OCI-LY7 (cell line): ENCODE measurements around the gene TOP1. TPM values are rescaled to one million over a fixed set of nuclear protein-coding genes. Genes with fewer than 3 reads are reported as not detected.
"Not testable (repeated sequence)": the region's sequence is repeated elsewhere in the genome, so short reads cannot be mapped to it uniquely, and the experiment has no call there.

Experiments used
- BruUV-seq: library from RNA; stranded (reverse); fragments of 400-500 nt; replicated peaks from 2 replicates; lab custom pipeline; 2021; lab: Mats Ljungman, UMichigan
- CTCF ChIA-PET: fragments of 300-600 bp; sonication (Branson Sonifier 250); formaldehyde crosslinking; loops from one replicate; lab custom pipeline; 2022; ENCODE audit warnings: antibody characterized with exemption; ENCODE audit not compliant: unreplicated experiment; lab: Charles Lee
- POLR2A ChIA-PET: fragments of 300-600 bp; sonication (Branson Sonifier 250); formaldehyde crosslinking; loops from one replicate; lab custom pipeline; 2022; ENCODE audit warnings: antibody characterized with exemption; lab: Charles Lee
- DNase-seq: peaks from one replicate; pipeline ENCODE4 v3.0.0-alpha.2; 2015; ENCODE audit warnings: low spot score
- H2AFZ ChIP-seq: fragments of 200-600 bp; sonication (generic), shearing (Covaris generic); 2 replicates; pipeline ENCODE4 v1.6.1; 2014; ENCODE audit warnings: mild to moderate bottlenecking, antibody characterized with exemption, low read length, moderate library complexity
- H3K27ac ChIP-seq: fragments of 200-600 bp; sonication (generic); 2 replicates; pipeline ENCODE4 v1.5.1; 2014; ENCODE audit warnings: mixed run types, low read depth, mild to moderate bottlenecking, moderate library complexity, low read length, inconsistent platforms; ENCODE audit not compliant: poor library complexity, severe bottlenecking
- H3K36me3 ChIP-seq: fragments of 200-600 bp; sonication (generic); 2 replicates; pipeline ENCODE4 v1.6.1; 2014; ENCODE audit warnings: mild to moderate bottlenecking, antibody characterized with exemption, low read length, moderate library complexity, mixed read lengths; ENCODE audit not compliant: insufficient read depth
- H3K4me1 ChIP-seq: fragments of 200-600 bp; sonication (generic); 2 replicates; pipeline ENCODE4 v1.5.1; 2014; ENCODE audit warnings: mild to moderate bottlenecking, low read length; ENCODE audit not compliant: insufficient read depth, poor library complexity, severe bottlenecking
- H3K4me2 ChIP-seq: fragments of 200-600 bp; sonication (generic); 2 replicates; pipeline ENCODE4 v1.6.1; 2014; ENCODE audit warnings: mild to moderate bottlenecking, low read length
- H3K4me3 ChIP-seq: fragments of 200-600 bp; sonication (generic); 2 replicates; pipeline ENCODE4 v1.5.1; 2014; ENCODE audit warnings: mild to moderate bottlenecking, low read depth, low read length; ENCODE audit not compliant: poor library complexity, severe bottlenecking
- H3K79me2 ChIP-seq: fragments of 200-600 bp; sonication (generic); 2 replicates; pipeline ENCODE4 v1.6.1; 2016; ENCODE audit warnings: low read depth, mild to moderate bottlenecking, low read length, moderate library complexity, mixed read lengths; ENCODE audit not compliant: insufficient read depth
- H3K9me2 ChIP-seq: fragments of 200-600 bp; sonication (generic); 2 replicates; pipeline ENCODE4 v1.6.1; 2016; ENCODE audit warnings: mild to moderate bottlenecking, low read length, mixed read lengths; ENCODE audit not compliant: insufficient read depth
- H3K9me3 ChIP-seq: fragments of 200-600 bp; sonication (generic); 2 replicates; pipeline ENCODE4 v1.6.1; 2014; ENCODE audit warnings: mild to moderate bottlenecking, mixed run types, low read length, mixed read lengths
- H4K20me1 ChIP-seq: fragments of 200-600 bp; sonication (generic); 2 replicates; pipeline ENCODE4 v1.6.1; 2014; ENCODE audit warnings: mild to moderate bottlenecking, antibody characterized with exemption, low read length, moderate library complexity, mixed read lengths; ENCODE audit not compliant: insufficient read depth
- EZH2phosphoT487 ChIP-seq: fragments of 200-600 bp; sonication (generic); IDR thresholded peaks from 2 replicates; pipeline ENCODE4 v1.6.1; 2018; ENCODE audit warnings: low read depth, borderline replicate concordance, mild to moderate bottlenecking, mixed run types, antibody characterized with exemption, low read length, moderate library complexity, mixed read lengths
- intact Hi-C: fragments of 100-400 bp; cut with micrococcal nuclease; formaldehyde crosslinking; loops from one replicate; pipeline ENCODE4 v1.10.0; 2022; ENCODE audit not compliant: unreplicated experiment
- total RNA-seq, 2 experiments: library from RNA; depleted of rRNA in 1 of 2; stranded (reverse); fragments of >200 nt in 1 of 2; shearing (Covaris generic) in 1 of 2; gene quantifications; 2 replicates each; pipeline ENCODE4 v1.2.3, GENCODE V29; 2014 to 2022
- TF ChIP-seq, protein P1 (sequence below): fragments of 200-600 bp; sonication (generic); conservative IDR thresholded peaks from 2 replicates; pipeline ENCODE4 v1.5.1; 2014; ENCODE audit warnings: mild to moderate bottlenecking, antibody characterized with exemption, low read length, moderate library complexity, mixed read lengths

TOP1 gene
- total RNA-seq, 2 experiments from 2014 or later = 44.6 to 200 TPM

DNA sequence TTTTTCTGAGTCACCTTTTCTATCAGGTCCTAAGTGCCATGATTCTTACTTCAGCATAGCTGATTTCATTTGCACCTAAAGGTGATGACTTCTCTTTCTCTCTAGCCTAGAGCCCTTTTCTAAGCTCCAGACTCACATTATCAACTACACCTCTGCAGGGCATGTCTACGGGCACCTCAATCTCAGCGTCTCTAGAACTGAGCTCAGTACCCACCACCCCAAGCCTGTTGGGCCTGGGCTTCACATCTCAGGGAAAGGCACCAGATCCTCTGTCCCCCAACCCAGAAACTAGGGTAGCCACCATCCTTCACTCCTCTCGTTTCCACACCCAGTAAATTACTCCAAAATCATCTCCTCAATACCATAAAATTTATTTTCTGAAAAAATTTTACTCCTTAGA, 98.1 kb downstream of the TOP1 start:
- intact Hi-C loops = no loop called here
- ChIA-PET POLR2A (interaction anchor here (1.4 kb wide), 1 partner anchor 21 kb away, joined by 5 read pairs; no protein-coding TSS in a partner anchor), CTCF (no interaction called here)
- DNase-seq = no peak
- BruUV-seq = no TSS peak
- no peak overlapping the region for H3K27ac ChIP-seq
- peaks cover 70% of the 10 kb centered on the region for H3K36me3 ChIP-seq
- no peak overlapping the region for H2AFZ ChIP-seq
- H3K4me2 ChIP-seq = no peak overlapping the region
- H3K4me3 ChIP-seq = no peak overlapping the region
- H3K9me2 ChIP-seq = no peaks in the 10 kb centered on the region
- H3K4me1 ChIP-seq = no peaks in the 10 kb centered on the region
- H3K9me3 ChIP-seq = no peaks in the 10 kb centered on the region
- no peaks in the 10 kb centered on the region for H3K79me2 ChIP-seq
- H4K20me1 ChIP-seq = no peaks in the 10 kb centered on the region
- TF ChIP-seq, protein P1, sequence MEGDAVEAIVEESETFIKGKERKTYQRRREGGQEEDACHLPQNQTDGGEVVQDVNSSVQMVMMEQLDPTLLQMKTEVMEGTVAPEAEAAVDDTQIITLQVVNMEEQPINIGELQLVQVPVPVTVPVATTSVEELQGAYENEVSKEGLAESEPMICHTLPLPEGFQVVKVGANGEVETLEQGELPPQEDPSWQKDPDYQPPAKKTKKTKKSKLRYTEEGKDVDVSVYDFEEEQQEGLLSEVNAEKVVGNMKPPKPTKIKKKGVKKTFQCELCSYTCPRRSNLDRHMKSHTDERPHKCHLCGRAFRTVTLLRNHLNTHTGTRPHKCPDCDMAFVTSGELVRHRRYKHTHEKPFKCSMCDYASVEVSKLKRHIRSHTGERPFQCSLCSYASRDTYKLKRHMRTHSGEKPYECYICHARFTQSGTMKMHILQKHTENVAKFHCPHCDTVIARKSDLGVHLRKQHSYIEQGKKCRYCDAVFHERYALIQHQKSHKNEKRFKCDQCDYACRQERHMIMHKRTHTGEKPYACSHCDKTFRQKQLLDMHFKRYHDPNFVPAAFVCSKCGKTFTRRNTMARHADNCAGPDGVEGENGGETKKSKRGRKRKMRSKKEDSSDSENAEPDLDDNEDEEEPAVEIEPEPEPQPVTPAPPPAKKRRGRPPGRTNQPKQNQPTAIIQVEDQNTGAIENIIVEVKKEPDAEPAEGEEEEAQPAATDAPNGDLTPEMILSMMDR = no peak
- no peak for TF ChIP-seq EZH2phosphoT487

DNA sequence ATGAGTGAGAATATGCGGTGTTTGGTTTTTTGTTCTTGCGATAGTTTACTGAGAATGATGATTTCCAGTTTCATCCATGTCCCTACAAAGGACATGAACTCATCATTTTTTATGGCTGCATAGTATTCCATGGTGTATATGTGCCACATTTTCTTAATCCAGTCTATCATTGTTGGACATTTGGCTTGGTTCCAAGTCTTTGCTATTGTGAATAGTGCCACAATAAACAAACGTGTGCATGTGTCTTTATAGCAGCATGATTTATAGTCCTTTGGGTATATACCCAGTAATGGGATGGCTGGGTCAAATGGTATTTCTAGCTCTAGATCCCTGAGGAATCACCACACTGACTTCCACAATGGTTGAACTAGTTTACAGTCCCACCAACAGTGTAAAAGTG, 99.7 kb downstream of the TOP1 start:
- H3K9me3 ChIP-seq, H4K20me1 ChIP-seq, CTCF ChIA-PET, H3K79me2 ChIP-seq, DNase-seq, H3K4me3 ChIP-seq, H3K4me1 ChIP-seq, H2AFZ ChIP-seq, POLR2A ChIA-PET, intact Hi-C loops, H3K4me2 ChIP-seq, H3K27ac ChIP-seq, H3K9me2 ChIP-seq: not testable (repeated sequence)
- BruUV-seq = TSS peak; percentile 53
- peaks cover 54% of the 10 kb centered on the region for H3K36me3 ChIP-seq

DNA sequence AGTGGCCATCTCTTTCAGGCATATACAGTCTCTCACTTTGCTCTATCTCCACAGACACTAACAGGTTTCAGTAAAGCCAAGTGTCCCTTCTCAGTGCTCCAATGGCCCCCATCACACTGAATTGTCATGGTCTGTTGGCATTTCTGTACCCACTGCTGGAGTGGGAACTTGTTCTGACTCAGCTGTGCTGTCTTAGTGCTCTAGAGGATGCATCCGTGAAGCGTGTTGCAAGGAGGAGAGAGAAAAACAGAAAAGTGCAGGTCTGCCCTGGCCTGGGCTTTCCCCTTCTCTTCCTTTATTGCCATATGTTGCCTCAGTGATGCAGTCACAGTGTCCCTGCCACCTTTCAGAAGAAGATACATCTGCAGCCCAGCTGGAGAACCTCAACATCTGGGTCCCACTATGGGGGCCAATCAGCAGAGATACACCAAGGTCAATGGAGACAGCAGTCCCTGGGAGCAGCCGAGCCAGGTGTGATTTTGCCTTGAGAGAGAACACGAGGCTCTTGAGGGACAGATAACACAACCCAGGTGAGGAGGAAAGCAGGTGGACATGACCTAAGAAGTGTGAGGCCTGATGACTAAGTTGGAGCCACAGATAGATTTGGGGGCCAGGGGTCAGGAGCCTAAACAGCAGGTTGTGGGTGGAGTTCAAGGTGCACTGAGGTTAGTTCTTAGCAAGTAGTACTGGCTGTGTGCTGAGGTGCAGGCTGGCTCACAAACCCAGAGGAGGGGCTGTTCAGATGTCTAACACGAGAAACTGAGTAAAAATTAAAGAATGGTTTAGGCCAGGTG, 103.2 kb downstream of the TOP1 start:
- Histone ChIP-seq H3K4me2 (no peak overlapping the region), H3K36me3 (peaks cover 20% of the 10 kb centered on the region), H3K9me3 (no peaks in the 10 kb centered on the region), H3K4me3 (no peak overlapping the region), H4K20me1 (no peaks in the 10 kb centered on the region), H2AFZ (no peak overlapping the region), H3K9me2 (no peaks in the 10 kb centered on the region), H3K79me2 (no peaks in the 10 kb centered on the region), H3K4me1 (peaks cover 20% of the 10 kb centered on the region), H3K27ac (no peak overlapping the region)
- no TSS peak for BruUV-seq
- intact Hi-C loops = no loop called here
- ChIA-PET POLR2A (interaction anchor here (0.7 kb wide), 1 partner anchor 27 kb away, joined by 6 read pairs; no protein-coding TSS in a partner anchor), CTCF (no interaction called here)
- DNase-seq = no peak
- TF ChIP-seq, protein P1 = no peak
- no peak for TF ChIP-seq EZH2phosphoT487

DNA sequence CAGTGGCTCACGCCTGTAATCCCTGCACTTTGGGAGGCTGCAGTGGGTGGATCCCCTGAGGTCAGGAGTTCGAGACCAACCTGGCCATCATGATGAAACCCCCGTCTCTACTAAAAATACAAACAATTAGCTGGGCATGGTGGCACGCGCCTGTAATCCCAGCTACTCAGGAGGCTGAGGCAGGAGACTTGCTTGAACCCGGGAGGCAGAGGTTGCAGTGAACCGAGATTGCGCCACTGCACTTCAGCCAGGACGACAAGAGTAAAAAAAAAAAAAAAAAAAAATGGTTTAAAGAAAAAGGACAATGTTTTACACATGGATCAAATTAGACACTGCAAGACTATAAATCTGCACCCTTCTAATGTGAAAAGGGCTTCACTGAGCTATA, 103.8 kb downstream of the TOP1 start:
- BruUV-seq, H4K20me1 ChIP-seq, H2AFZ ChIP-seq, DNase-seq, H3K9me3 ChIP-seq, CTCF ChIA-PET, H3K4me2 ChIP-seq, H3K27ac ChIP-seq, H3K79me2 ChIP-seq, intact Hi-C loops, H3K4me3 ChIP-seq, H3K9me2 ChIP-seq: not testable (repeated sequence)
- Histone ChIP-seq H3K36me3 (peaks cover 14% of the 10 kb centered on the region), H3K4me1 (peaks cover 20% of the 10 kb centered on the region)
- POLR2A ChIA-PET = interaction anchor here (0.6 to 0.9 kb wide), 3 partner anchors 11 to 244 kb away, joined by 3 to 6 read pairs (median 4); no protein-coding TSS in a partner anchor
